ENCODE results near the gene PINK1.

The PINK1 gene

DNA sequence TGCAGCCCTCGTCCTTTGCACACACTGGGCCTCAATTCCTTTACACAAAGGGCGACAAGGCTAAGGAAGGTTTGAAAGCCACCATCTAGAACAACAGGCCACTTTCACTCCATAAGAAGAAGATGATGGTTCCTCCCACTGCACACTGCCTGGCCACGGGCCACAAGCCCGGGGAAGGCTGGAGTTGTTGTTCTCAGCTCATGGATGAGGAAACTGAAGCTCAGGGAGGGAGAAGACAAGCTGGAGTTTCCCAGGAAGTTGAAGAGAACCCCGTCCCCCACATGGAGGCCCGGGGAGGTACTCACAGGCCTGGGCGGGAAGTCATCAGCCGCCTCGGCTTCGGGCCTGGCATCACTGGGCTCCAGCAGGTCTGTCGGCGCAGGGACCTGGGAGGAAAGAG, 52.5 kb downstream of the PINK1 start:
- TF ChIP-seq, protein P1, sequence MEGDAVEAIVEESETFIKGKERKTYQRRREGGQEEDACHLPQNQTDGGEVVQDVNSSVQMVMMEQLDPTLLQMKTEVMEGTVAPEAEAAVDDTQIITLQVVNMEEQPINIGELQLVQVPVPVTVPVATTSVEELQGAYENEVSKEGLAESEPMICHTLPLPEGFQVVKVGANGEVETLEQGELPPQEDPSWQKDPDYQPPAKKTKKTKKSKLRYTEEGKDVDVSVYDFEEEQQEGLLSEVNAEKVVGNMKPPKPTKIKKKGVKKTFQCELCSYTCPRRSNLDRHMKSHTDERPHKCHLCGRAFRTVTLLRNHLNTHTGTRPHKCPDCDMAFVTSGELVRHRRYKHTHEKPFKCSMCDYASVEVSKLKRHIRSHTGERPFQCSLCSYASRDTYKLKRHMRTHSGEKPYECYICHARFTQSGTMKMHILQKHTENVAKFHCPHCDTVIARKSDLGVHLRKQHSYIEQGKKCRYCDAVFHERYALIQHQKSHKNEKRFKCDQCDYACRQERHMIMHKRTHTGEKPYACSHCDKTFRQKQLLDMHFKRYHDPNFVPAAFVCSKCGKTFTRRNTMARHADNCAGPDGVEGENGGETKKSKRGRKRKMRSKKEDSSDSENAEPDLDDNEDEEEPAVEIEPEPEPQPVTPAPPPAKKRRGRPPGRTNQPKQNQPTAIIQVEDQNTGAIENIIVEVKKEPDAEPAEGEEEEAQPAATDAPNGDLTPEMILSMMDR (IDR thresholded peaks at IDR 0.05; ENCODE audit: borderline replicate concordance, insufficient read depth, low read depth, low read length) = no peak
- H3K4me3 ChIP-seq (ENCODE audit: low read depth, low read length) = no peak overlapping the region

DNA sequence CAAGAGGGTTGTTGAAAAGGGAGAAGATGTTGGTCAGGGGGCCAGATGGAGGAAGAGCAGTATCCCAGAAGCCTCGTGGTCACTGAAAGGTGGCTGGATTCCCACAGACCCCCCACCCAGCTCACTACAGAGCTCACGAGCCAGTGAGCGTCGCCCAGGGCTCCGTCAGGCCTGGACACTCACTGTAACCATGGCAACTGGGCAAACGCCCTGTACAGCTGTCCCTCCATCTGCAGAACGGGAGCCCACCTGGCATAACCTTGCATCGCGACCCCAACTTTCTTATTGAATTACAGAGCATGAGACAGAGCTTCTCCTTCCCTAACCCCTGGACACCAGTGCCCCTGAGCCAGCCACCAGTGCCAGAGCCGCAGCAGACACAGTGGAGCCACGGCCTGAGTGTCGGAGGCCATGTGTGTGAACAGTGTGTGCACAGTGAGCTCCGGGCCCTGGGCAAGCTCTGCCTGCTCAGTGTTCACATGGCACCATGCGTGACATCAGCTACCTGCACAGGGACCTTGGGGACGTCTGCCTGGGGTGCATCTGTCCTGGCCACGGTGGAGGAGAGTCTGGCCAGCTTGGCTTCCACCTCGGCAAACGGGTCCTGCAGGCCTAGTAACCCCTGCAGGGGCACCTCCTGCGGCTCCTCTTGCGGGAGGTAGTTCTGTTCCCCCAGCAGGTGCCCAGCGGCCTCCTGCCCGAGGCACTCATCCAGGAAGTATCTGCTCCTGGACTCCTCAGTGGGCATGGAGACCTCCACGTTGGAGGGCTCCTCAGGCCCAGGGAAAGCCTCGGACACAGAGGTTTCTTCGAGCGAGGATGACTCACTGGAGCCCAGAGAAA, 53.8 kb downstream of the PINK1 start:
- no peak overlapping the region for H3K4me3 ChIP-seq (ENCODE audit: low read depth, low read length)
- TF ChIP-seq, protein P1 (IDR thresholded peaks at IDR 0.05; ENCODE audit: borderline replicate concordance, insufficient read depth, low read depth, low read length) = no peak

DNA sequence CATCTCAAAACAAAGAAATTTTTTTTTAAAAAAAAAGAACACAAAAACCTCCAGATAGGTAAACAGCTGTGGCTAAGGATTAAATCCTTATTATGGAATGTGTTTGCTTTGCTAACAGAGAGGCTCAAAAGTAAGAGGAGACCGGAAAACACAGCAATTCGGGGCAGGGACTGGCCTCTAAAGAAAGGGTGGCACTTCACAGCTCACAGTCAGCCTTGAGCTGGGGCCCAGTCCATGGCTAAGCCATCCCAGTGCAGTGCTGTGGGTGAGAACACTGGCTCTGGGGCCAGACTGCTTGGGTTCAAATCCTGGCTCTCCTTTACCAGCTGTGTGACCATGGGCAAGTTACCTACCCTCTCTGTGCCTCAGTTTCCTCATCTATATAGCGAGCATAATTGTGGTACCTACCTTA, 56.4 kb downstream of the PINK1 start:
- TF ChIP-seq, protein P1 (IDR thresholded peaks at IDR 0.05; ENCODE audit: borderline replicate concordance, insufficient read depth, low read depth, low read length) = no peak
- H3K4me3 ChIP-seq (ENCODE audit: low read depth, low read length) = no peak overlapping the region

DNA sequence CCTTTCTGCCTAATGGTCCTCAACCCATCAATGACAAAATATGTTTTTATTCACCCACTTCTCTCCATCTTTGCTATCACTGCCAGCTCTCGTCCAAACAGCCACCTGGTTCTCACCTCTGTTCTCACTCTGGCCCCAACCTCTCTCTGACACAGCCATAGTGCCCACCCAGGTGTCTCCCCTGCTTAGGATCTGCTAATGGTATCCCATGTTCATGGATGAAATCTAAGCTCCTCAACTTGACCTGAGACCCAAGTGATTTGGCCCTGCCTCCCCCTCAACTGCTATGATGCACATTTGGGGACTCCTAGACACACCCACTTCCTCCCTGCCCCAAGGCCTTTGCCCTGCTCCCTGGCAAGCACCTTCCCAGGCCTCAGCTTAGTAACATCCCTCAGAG, 58.6 kb downstream of the PINK1 start:
- TF ChIP-seq, protein P1 (IDR thresholded peaks at IDR 0.05; ENCODE audit: borderline replicate concordance, insufficient read depth, low read depth, low read length) = no peak
- no peak overlapping the region for H3K4me3 ChIP-seq (ENCODE audit: low read depth, low read length)

DNA sequence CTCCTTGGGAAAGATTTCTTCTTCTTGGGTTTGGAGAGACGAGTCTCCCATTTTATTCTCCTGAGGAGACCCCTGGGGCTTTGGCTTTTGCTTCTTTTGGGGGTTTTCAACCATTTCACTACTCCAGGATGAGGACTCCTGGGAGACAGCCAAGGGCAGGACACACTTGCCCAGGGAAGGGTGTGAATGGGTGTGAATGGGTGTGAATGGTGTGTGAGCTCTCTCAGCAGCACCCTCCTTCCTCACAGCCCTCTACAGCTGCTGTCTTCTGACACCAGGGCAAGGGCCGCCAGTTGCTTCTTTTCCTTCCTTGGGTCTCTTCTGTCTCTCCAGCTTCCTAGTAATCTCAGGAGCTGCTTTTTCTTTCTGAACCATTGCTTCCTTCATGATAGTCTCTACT, 60.4 kb downstream of the PINK1 start:
- TF ChIP-seq, protein P1 (IDR thresholded peaks at IDR 0.05; ENCODE audit: borderline replicate concordance, insufficient read depth, low read depth, low read length) = no peak
- no peak overlapping the region for H3K4me3 ChIP-seq (ENCODE audit: low read depth, low read length)

DNA sequence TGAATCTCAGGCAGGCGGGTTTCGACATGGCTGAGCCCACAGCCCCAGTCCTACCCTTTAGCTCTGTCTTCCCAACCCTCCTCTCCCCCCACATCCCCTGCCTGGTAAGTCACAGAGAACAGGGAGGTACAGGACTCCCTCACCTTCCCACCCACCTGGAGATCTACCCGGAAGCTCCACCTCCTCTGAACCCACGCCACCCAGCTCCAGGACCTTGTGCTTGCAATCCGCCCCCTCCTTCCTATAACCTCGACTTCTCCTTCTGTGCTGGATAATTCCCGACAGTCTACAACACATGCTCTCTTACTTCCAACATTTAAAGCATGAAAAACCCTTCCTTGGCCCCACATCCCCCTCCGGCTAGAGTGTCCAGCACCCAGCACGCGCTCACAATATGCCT, 62.3 kb downstream of the PINK1 start:
- H3K4me3 ChIP-seq (ENCODE audit: low read depth, low read length) = no peak overlapping the region
- TF ChIP-seq, protein P1 (IDR thresholded peaks at IDR 0.05; ENCODE audit: borderline replicate concordance, insufficient read depth, low read depth, low read length) = no peak

Measured in GM12875 (cell line).